ENCODE measurements around the gene TYSND1. TPM values are rescaled to one million over a fixed set of nuclear protein-coding genes. Genes with fewer than 3 reads are reported as not detected.
"Not testable (repeated sequence)": the region's sequence is repeated elsewhere in the genome, so short reads cannot be mapped to it uniquely, and the experiment has no call there.

The TYSND1 gene
- total RNA-seq, 1 donor from 2014 or later, result 6.7 TPM

DNA sequence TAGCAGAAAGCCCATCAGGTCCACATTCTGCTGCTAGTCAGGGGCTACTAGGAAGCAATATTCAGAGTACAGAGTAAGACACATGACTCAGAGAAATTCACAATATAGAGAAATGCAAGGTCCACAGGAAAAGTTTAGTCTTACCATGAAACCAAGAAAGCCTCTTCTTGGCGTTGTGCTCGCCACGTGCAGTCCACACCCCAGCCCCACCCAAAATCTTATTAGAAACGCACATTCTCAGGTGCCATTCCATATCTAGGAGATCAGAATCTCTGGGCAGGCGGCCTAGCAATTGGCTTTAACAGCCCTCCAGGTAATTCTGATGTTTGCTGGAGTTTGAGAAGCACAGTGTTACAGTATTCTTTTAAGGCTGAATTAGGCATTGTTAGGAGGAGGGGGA, 39.6 kb upstream of the TYSND1 start:
- Mint-ChIP-seq H3K27ac (ENCODE audit: unreplicated experiment) (no peak overlapping the region), H3K4me1 (ENCODE audit: unreplicated experiment) (no peaks in the 10 kb centered on the region), H3K4me3 (ENCODE audit: unreplicated experiment) (no peak overlapping the region), H3K36me3 (ENCODE audit: low read depth, unreplicated experiment) (no peaks in the 10 kb centered on the region), H3K27me3 (ENCODE audit: unreplicated experiment) (peaks cover 4% of the 10 kb centered on the region), H3K9me3 (ENCODE audit: unreplicated experiment) (no peaks in the 10 kb centered on the region)
- no peak for DNase-seq (ENCODE audit: low spot score)
- TF ChIP-seq, protein P1, sequence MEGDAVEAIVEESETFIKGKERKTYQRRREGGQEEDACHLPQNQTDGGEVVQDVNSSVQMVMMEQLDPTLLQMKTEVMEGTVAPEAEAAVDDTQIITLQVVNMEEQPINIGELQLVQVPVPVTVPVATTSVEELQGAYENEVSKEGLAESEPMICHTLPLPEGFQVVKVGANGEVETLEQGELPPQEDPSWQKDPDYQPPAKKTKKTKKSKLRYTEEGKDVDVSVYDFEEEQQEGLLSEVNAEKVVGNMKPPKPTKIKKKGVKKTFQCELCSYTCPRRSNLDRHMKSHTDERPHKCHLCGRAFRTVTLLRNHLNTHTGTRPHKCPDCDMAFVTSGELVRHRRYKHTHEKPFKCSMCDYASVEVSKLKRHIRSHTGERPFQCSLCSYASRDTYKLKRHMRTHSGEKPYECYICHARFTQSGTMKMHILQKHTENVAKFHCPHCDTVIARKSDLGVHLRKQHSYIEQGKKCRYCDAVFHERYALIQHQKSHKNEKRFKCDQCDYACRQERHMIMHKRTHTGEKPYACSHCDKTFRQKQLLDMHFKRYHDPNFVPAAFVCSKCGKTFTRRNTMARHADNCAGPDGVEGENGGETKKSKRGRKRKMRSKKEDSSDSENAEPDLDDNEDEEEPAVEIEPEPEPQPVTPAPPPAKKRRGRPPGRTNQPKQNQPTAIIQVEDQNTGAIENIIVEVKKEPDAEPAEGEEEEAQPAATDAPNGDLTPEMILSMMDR (IDR thresholded peaks at IDR 0.05; ENCODE audit: unreplicated experiment), result no peak

DNA sequence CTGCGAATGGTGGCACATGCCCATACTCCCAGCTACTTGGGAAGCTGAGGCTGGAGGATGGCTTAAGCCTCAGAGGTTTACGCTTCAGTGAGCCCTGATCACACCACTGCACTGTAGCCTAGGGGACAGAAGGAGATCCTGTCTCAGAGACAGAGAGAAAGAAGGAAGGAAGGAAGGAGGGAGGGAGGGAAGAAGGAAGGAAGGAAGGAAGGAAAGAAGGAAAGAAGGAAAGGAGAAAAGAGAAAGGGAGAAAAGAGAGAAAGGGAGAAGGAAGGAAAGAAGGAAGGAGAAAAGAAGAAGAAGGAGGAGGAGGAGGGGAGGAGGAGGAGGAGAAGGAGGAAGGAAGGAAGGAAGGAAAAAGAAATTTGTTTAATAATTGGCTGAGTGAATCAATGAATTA, 36.8 kb upstream of the TYSND1 start:
- Mint-ChIP-seq H3K4me1 (ENCODE audit: unreplicated experiment) (no peaks in the 10 kb centered on the region), H3K4me3 (ENCODE audit: unreplicated experiment) (no peak overlapping the region), H3K27me3 (ENCODE audit: unreplicated experiment) (peaks cover 4% of the 10 kb centered on the region), H3K36me3 (ENCODE audit: low read depth, unreplicated experiment) (no peaks in the 10 kb centered on the region), H3K9me3 (ENCODE audit: unreplicated experiment) (no peaks in the 10 kb centered on the region), H3K27ac (ENCODE audit: unreplicated experiment) (no peak overlapping the region)
- TF ChIP-seq, protein P1 (IDR thresholded peaks at IDR 0.05; ENCODE audit: unreplicated experiment), result no peak
- DNase-seq (ENCODE audit: low spot score), result no peak

DNA sequence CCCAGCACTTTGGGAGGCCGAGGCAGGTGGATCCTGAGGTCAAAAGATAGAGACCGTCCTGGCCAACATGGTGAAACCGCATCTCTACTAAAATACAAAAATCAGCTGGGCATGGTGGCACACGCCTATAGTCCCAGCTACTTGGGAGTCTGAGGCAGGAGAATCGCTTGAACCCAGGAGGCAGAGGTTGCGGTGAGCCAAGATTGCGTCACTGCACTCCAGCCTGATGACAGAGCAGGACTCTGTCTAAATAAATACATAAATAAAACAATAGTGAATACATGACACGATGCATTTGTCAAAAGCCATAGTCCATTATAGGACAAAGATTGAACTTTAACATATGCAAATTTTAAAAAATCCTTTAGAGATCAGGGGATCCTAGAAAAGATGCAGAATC, 32.7 kb upstream of the TYSND1 start:
- H3K27ac Mint-ChIP-seq (ENCODE audit: unreplicated experiment); H3K9me3 Mint-ChIP-seq (ENCODE audit: unreplicated experiment); DNase-seq (ENCODE audit: low spot score); H3K27me3 Mint-ChIP-seq (ENCODE audit: unreplicated experiment); H3K4me1 Mint-ChIP-seq (ENCODE audit: unreplicated experiment); H3K4me3 Mint-ChIP-seq (ENCODE audit: unreplicated experiment); H3K36me3 Mint-ChIP-seq (ENCODE audit: low read depth, unreplicated experiment): not testable (repeated sequence)

DNA sequence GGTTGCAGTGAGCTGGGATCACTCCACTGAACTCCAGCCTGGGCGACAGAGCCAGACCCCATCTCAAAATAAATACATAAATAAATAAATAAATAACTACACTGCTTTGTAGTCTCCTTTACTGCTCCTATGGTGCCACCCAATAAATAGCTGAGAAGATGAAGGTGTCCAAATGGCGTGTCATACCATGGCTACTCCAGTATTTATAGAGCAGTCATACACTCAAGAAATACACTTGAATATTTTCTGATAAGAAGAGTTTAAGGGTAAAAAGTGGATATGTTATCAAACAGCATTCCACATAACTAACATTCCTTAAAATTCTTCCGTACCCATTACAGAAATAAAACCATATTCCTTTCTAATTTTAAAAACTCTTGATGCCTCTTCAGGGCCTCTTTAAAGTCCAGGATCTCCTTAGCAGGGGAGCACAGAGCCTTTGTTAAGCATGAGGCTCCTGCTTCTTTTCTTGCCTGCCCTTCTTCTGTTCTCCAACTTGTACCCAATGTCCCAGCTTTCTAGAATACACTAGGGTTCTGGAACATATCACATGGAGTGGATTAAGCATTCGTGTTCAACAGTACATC, 31.7 kb upstream of the TYSND1 start:
- no peak overlapping the region for H3K27ac Mint-ChIP-seq (ENCODE audit: unreplicated experiment)
- H3K9me3 Mint-ChIP-seq (ENCODE audit: unreplicated experiment), result no peaks in the 10 kb centered on the region
- no peak overlapping the region for H3K4me3 Mint-ChIP-seq (ENCODE audit: unreplicated experiment)
- peaks cover 4% of the 10 kb centered on the region for H3K27me3 Mint-ChIP-seq (ENCODE audit: unreplicated experiment)
- DNase-seq (ENCODE audit: low spot score), result no peak
- no peaks in the 10 kb centered on the region for H3K36me3 Mint-ChIP-seq (ENCODE audit: low read depth, unreplicated experiment)
- H3K4me1 Mint-ChIP-seq (ENCODE audit: unreplicated experiment), result peaks cover 12% of the 10 kb centered on the region
- TF ChIP-seq, protein P1 (IDR thresholded peaks at IDR 0.05; ENCODE audit: unreplicated experiment), result no peak

DNA sequence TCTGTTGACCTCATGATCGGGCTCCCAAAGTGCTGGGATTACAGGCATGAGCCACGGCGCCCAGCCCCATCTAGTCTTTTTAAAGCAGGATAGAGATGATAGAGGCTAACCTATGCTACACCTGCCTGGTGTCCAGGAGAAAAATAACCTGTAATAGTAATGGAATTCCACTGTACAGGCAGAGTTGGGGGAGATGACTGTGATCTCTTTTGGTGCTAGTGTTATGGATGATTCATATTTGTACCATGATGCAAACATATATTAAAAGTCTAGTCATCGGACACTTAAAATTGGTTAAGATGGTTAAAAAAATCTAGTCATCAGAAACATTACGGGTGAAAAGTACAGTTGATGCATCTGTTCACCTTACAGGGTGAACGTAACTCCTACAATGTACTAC, 29.9 kb upstream of the TYSND1 start:
- H3K4me1 Mint-ChIP-seq (ENCODE audit: unreplicated experiment), result peaks cover 12% of the 10 kb centered on the region
- no peak for DNase-seq (ENCODE audit: low spot score)
- H3K27ac Mint-ChIP-seq (ENCODE audit: unreplicated experiment), result no peak overlapping the region
- TF ChIP-seq, protein P1 (IDR thresholded peaks at IDR 0.05; ENCODE audit: unreplicated experiment), result no peak
- no peak overlapping the region for H3K4me3 Mint-ChIP-seq (ENCODE audit: unreplicated experiment)
- H3K36me3 Mint-ChIP-seq (ENCODE audit: low read depth, unreplicated experiment), result no peaks in the 10 kb centered on the region
- H3K27me3 Mint-ChIP-seq (ENCODE audit: unreplicated experiment), result peaks cover 5% of the 10 kb centered on the region
- H3K9me3 Mint-ChIP-seq (ENCODE audit: unreplicated experiment), result no peaks in the 10 kb centered on the region
